HG03039 (cell line): ENCODE results near the gene ASB6.
"Not testable (repeated sequence)": the region's sequence is repeated elsewhere in the genome, so short reads cannot be mapped to it uniquely, and the experiment has no call there.

Experiments used
- ATAC-seq: cut with Tn5 transposase; IDR thresholded peaks from one replicate; pipeline ENCODE4 v1.9.1; 2021; ENCODE audit warnings: mild to moderate bottlenecking, moderate library complexity; ENCODE audit not compliant: unreplicated experiment

The ASB6 gene

DNA sequence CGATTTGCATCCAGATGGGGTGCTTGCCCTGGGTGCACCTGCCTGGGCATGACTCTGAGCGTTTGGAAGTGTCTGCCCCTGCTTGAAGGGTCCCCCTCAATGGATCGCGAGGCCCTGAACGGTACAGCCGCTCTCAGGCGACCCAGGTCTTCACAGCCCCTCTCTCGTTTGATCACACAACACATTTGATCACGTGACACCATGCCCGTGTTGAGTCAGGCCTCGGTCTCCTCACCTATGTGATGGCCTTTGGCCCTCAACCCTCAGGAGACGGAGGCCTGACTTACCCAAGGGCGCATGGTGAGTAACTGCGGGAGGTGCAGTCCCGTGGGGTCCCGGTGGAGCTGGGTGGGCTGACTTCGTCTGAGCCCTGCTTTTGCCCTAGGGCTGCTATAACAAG, 3.0 kb upstream of the ASB6 start:
- no peak for ATAC-seq

DNA sequence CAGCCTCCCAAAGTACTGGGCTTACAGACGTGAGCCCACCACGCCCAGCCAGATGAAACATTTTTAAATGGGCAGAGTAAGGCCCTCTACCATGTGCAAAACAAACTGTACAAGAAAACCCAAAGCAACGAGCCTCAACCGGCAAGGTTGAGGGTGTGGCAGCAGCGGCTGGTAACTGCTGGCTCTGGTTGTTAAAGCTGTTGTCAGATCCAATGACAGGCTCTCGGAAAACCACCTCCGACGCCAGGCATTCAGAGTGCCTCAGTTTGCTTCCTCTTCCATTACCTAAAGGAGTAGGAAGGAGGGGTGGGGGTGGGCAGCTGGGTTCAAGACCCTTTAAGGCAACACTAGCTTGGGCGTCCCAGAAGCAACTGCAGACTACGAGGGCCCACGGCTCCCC, 2.4 kb upstream of the ASB6 start:
- ATAC-seq = no peak

DNA sequence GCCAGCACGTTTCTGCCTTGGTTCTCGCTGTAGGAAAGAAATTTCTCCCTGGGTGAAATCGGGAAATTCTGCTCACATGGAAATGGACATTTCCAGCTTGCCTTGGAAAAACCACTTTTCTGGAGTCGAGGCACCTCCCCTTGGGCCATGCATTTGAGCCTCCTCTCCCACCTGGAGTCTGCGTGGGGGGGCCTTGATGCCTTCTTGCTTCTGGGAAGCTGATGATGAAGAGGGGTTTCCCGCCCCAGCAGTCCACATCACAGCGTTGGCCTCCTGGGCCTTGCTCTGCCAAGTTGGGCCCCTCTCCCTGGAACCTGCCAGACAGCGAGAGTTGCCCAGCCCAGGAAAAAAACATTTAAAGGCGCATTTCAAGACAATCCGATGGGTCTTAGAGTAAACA, 1.8 kb upstream of the ASB6 start:
- no peak for ATAC-seq

DNA sequence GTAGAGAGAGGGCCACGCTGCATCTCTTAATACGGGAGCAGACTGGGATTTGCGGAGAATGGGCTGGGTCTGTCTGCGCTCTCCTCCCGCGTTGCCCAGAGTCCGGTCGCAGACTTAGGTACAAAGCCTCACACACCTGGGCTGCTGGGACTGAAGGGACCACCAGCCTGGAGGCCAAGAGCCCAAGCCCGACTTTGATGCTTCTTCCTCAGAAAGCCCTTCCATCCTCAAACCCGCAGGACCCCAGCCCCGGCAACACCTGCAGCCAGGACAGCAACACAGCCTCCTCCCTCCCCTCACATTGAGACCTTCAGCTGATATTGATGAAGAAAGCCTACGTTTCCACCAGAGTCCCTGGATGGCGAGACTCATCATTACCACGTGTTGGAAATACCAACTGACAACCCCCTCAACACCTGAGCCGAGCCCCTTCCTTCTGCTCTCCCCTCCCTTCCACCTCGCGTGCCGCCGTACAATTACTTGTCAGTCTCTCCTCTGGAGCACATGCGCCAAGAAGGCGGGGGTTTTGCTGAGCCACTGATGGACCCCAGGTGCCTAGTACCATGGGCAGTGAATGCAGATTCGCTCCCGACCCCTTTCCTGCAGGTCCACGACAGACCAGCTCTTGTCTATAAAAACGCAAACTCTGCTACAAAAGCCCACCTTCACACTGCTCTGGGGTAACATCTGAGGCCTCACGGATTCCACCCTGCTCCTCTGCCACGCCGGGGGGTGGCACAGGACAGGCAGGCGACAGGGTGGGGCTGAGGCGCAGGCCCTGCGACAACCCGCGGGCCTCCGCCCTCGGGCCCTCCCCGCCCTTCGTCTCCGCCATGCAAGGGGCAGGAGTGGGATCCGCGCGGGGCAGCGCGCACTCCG, 841 bp downstream of the ASB6 start:
- ATAC-seq = no peak

DNA sequence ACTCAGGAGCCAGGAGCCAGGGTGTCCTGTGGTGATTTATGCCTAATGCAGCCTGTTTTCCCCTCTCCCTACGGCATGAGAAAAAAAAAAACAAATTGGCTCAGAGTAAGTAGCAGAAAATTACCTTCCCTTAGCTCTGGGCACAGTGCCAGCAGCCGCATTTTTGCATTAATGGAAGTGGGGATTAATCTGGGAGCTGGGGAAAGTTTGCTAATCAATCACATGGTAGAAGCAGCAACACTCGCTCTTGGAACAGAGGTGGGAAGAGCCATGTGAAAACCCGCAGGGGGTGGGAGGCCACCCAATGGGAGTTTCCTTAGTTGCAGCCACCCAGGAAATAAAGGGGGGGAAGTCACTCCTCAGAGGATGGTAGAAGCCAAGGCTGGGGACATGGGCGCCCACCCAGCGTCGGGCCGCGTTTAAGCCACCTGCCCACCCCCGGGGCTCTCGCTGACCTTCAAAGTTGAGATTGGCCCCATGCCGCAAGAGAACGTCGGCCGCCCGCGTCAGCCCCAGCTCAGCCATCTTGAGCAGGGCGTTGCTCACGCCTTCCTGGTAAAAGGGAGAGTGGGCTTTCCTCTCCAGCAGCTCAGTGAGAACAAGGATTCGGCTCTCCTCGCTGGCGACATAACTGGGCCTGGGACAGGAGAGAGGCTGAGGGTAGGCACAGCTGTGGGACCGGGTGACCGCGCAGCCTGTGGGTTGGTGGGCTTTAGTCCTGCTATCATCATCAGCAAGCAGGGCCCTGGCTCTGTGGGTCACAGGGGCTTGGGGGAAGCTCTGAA, 1.7 kb downstream of the ASB6 start:
- no peak for ATAC-seq

DNA sequence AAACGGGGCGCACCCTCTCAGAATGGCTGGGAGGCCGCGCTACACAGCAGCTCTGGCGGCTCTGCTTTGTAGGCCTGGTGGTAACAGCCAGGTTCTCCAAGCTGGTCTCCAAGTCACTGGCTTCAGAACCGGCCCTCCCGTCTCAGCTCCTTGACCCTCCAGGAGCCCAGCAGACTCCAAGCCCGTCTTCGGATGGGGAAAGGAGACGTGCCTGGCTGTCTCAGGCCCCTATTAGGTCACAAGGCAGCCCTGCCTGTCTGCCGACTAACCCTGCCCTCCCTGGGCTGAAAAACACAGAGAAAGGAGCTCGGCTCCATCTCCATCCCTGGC, 2.2 kb downstream of the ASB6 start:
- ATAC-seq = no peak

DNA sequence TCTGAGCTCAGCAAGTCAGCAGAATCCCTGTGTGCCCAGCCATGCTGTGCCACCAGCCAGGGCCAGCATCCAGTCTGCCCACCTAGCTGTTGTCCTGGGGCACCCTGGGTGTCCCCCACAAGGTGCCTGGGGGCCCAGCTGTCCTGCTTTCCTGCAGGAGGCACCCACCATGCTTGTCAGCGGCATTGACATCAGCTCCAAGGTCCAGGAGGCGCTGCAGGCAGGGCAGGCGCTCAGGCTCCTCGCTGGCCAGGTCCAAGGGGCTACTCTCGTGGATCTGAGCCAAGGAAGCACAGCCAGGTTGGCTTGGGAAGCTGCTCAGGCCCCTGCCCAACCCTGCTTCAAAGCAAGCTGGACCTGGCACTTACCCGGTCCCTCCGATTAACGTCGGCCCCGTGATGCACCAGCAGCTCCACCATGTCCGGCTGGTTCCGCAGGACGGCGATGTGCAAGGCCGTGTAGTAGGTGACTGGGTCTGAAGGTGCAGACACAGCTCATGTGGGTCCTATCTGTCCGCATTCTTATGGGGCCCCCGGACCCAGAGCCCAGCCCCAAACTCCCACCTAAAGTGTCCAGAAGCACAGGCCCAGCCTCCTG, 2.8 kb downstream of the ASB6 start:
- no peak for ATAC-seq

DNA sequence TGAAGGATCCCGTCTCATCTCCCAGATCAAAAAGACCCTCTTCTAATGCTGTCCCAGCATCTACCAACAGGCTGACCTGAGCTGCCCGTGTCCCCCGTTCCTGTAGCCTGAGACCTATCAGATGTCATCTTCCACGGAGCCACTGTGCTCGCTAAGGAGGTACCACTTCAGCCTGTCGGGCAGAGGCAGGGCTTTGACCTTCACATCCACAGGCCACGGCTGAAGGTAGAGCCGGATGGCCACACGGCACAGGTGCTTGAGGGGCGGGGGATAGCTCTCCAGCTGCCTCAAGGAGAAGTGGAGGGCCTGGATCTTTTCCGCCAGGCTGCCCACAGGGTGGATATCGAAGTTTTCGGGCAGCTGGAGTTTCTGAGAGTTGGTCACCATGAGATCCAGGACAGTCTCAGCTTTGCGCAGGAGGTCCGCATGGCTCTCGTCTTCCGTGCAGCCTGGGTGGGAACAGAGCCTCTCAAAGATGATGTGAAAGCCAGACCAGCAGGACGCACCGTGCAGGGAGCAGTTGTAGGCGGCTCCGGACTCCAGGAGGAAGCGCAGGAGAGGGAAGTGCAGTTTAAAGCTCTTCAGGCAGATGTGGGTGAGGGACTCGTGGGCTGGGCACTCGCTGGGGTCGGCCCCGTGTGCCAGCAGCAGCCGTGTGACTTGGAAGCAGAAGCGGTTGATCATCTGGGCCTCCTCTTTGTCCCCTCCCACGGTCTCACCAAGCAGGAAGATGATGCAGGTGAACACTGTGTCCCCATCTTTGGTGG, 4.1 kb downstream of the ASB6 start:
- ATAC-seq = no peak

DNA sequence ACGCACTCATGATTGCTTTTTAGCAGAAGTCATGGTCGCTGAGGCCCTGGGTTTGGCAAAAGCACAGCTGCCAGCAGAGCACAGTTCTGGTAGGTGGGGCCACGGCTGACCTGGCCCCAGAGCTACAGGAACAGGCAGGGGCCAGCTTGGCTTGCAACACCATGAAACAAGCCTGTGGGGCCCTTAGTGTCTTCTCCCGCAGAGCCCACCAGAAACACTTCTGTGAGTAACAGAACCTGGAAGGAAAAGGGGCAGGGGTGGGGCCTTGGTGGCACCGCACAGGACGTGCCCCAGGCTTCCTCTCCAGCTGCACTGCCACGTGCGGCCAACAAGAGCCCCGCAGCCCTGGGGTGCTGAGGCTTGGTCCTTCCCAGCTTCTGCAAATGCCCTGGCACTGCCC, 4.8 kb downstream of the ASB6 start:
- ATAC-seq = no peak

DNA sequence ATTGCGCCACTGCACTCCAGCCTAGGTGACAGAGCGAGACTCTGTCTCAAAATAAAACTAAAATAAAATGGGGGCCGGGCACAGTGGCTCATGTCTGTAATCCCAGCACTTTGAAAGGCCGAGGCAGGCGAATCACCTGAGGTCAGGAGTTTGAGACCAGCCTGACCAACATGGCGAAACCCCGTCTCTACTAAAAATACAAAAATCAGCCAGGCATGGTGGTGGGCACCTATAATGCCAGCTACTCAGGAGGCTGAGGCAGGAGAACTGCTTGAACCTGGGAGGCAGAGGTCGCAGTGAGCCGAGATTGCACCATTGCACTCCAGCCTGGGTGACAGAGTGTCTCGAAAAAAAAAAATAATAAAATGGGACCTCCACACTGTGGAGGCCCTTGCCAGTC, 5.6 kb downstream of the ASB6 start:
- ATAC-seq = not testable (repeated sequence)

DNA sequence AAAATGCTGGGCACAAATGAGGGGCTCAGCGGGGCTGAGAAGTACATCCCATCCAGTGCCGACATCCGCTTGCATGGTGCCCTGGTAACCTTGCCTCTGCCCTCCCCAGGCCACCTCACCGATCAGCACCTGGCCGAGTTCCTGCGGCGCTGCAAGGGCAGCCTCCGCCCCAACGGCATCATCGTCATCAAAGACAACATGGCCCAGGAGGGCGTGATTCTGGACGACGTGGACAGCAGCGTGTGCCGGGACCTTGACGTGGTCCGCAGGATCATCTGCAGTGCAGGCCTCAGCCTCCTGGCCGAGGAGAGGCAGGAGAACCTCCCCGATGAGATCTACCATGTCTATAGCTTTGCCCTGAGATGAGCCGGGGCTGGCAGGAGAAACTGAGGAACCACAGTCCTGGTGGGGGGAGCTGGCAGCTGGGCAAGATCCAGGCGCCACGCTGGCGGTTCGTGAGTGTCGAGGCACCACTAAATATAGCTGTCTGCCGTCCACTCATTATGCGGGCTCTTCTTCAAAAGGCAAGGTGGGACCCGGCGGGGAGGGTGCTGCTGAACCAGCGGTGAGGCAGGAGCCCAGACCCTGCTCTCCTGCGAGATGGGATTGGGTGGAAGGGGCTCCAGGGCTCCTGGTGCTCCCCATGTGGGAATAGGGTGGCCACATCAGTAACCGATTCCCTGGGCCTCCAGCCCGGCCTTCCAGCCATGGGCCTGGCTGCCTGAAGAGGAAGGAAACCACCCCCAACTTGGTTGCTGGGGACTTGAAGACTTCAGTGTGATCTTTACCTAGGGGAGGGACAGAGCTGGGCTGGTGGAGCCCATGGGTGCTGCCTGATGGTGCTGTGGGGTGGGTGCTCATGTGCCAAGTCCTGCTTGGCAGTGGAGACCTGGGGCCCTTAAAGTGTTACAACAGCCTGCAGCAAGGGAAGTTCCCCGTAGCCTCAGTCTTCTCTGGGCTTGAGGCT, 6.6 kb downstream of the ASB6 start:
- no peak for ATAC-seq

DNA sequence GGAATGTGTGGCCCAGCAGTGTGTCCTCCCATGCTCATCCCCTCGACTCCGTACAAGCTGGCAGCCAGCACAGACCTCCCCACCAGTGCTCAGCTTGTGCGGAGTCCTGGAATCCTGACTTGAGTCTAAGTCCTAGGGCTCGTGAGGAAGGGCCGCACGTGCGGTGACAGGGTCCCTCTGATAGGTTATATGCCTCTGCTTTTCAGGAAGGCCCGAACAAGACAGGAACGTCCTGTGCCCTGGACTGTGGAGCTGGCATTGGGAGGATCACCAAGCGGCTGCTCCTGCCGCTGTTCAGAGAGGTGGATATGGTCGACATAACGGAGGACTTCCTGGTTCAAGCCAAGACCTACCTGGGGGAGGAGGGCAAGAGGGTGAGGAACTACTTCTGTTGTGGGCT, 8.1 kb downstream of the ASB6 start:
- no peak for ATAC-seq

DNA sequence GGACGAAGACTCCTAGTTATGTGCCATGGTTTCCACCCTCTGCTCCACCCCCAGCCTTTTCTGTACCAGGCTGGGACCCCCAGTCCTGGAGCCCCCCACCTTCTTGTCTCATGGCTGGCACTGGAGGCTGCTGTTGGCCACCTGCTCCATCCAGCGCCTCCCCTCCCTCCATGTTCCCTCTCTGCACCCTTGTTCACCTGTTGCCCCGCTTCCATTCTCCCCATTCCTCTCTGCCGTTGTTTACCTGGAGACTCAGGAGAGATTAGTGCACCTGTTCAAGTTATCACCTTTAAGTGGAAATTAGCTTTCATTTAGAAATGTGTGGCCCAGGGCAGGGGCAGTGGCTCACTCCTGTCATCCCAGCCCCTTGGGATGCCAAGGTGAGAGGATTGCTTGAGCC, 8.7 kb downstream of the ASB6 start:
- ATAC-seq = no peak

DNA sequence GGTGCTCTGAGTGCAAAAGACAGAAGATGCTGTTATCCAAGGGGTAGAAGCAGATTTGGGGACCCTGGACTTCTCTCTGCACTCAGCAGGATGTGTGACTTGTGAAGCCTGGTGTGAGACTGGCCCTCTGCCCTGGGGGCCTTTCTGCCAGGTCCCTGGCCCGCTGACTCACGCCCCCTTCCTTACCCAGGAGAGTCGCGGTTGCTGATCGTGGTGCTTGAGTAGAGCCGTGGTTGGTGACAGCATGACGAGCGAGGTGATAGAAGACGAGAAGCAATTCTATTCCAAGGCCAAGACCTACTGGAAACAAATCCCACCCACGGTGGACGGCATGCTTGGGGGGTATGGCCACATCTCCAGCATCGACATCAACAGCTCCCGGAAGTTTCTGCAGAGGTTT, 9.5 kb downstream of the ASB6 start:
- ATAC-seq = no peak

DNA sequence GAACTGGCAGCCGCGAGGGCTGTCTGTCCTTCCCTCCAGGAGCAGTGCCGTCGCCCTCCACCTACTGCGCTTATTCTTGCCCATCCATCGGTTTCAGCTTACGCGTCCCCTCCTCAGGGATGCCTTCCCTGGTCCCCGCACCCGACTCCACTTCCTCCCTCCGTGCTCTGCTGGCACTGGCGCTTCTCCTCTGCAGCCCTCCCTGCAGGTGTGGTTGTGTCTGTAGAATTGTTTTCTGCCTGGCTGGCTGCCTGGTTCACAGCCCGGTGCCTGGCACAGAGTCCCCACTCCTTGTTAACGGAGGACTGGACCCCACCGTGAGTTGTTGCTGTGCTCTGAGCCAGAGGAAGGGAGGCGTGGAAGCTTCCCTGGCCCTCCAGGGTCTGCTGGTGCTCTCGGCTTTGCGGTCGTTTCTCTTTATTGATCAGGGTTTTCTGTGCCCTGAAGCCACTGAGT, 10.2 kb downstream of the ASB6 start:
- ATAC-seq = no peak

DNA sequence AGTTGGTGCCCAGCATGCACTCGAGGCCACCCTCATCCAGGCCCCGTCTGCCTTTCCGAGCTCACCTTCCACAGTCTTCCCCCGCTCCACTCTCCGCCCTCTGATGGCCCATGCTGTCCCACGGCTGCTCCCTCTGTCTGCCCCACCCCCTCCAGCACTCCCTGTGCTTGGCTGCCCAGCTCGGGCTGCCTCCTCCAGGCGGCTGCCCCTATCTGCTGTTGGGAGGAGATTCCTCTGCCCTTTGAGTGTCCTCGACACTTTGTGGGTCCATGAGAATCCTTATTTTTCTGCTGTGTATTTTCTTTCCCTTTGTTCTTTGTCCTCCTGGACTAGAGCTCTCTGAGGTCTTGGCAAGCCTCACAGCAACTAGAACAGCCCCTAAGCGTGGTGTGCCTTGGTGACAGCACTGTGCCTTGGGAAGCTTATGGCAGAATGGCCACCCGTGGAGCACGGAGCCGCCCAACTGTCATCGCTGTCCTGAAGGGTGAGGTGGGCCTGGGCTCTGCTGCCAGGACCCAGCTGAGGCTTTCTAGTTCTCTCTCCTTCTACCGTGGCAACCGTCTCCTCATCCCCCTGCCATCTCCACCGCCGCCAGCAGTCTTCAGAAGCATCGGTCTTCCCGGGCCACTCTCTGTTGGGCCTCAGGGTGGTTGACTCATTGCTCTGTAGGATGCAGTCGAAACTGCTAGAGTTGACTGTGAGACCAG, 10.8 kb downstream of the ASB6 start:
- no peak for ATAC-seq

DNA sequence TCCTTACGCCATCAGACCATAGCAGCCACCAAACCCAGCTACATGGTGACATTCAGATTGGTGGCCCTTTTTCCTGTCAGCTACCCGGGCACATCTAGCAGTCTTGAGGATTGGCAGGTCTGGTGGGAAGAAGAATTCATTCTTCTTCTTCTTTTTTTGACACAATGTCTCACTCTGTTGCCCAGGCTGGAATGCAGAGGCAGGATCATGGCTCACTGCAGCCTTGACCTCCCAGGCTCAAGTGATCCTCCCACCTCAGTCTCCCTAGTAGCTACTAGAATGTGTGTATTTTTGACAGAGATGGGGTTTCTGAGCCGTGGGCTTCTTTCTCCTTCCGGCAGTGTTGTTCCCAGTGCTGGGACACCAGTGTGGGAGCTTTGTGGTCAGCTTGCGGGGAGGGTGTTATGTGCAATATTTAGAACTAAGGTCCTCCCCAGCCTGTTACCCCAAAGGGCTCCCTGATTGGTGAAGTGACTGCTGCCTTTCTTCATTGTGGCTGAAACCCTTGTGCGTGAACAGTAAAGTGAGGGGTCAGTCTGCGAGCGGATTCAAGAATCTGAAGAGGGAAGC, 12.6 kb downstream of the ASB6 start:
- no peak for ATAC-seq

DNA sequence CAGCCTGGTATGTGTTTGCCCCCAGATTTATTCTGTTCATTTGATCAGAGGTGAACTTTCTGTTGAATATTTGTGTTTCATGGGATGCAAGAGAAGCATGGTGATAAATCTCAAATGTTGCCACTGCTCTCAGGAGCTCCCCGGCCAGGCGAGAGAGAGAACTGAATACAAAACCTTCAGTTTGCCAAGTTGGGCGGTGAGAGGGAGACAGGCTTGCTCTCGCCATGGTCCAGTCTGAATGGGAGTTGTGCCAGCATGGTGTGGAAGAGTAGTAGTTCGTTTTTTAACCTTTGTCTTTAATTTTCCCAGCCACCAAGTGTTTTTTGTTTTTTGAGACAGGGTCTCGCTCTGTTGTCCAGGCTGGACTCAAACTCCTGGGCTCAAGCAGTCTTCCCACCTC, 13.2 kb downstream of the ASB6 start:
- ATAC-seq = no peak
